ENCODE results near the gene KNOP1. TPM values are rescaled to one million over a fixed set of nuclear protein-coding genes. Genes with fewer than 3 reads are reported as not detected.

Gene KNOP1
- total and polyA plus RNA-seq, 2 of the 13 experiments (the other 11 are each of a cell fraction or from before 2014, with no cell fraction given): 21.2 to 57.5 TPM

DNA sequence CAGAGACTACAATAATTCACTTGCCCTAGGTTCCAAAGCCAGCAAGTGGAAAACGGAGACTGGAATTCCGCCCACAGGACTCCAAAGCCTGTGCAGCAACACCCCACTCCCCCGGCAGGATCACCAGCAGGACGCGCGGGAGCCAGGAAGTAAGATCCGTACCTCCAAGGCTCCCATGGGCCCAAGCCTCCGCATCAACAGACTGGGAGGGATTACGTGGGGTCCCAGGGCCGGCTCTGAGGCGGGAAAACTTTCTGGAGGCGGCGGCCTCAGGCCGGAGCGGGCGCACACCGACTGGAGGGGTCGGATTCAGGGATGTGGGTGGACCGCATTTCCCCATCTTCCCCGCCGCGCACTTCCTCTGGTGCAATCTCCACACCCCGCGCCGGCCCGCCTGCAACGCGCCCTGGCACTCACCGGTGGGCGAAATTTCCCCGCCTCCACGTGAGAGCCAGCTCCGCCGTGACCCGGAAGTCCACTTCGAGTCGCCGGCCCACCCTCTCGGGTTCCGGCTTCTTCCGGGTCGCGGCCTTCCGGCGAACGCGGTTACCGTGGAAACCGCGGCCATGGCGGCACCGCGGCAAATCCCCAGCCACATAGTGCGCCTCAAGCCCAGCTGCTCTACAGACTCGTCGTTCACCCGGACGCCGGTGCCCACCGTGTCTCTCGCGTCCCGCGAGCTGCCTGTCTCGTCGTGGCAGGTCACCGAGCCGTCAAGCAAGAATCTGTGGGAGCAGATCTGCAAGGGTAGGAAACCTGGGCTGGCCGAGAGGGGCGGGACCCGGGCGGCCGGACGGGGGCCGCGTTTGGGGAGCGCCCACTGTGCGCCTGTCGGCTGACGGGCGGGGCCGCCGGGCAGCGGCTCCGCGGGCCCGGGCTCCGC, at the start of gene KNOP1, which contains the start of gene IQCK (continued):
- TF ChIP-seq SMC3 (IDR thresholded peaks at IDR 0.05; ENCODE audit: low read length): no peak
- TF ChIP-seq ZNF354B (CRISPR knock-in tag; IDR thresholded peaks at IDR 0.05): 0 out of 2 replicates have a peak, but pooled peaks have one; percentile 30
- peak; percentile 73; the same call in 1 of the 2 replicates for TF ChIP-seq ZNF484 (CRISPR knock-in tag; IDR thresholded peaks at IDR 0.05; ENCODE audit: borderline replicate concordance, low read depth)
- peak; percentile 97; the same call in 1 of the 2 replicates for TF ChIP-seq ZNF510 (CRISPR knock-in tag; IDR thresholded peaks at IDR 0.05; ENCODE audit: low read depth)
- peak; percentile 74; the same call in 1 of the 2 replicates for TF ChIP-seq SRY (CRISPR knock-in tag; IDR thresholded peaks at IDR 0.05)
- TF ChIP-seq, protein P1, sequence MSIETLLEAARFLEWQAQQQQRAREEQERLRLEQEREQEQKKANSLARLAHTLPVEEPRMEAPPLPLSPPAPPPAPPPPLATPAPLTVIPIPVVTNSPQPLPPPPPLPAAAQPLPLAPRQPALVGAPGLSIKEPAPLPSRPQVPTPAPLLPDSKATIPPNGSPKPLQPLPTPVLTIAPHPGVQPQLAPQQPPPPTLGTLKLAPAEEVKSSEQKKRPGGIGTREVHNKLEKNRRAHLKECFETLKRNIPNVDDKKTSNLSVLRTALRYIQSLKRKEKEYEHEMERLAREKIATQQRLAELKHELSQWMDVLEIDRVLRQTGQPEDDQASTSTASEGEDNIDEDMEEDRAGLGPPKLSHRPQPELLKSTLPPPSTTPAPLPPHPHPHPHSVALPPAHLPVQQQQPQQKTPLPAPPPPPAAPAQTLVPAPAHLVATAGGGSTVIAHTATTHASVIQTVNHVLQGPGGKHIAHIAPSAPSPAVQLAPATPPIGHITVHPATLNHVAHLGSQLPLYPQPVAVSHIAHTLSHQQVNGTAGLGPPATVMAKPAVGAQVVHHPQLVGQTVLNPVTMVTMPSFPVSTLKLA (IDR thresholded peaks at IDR 0.05): peak; percentile 89
- TF ChIP-seq, protein P2, sequence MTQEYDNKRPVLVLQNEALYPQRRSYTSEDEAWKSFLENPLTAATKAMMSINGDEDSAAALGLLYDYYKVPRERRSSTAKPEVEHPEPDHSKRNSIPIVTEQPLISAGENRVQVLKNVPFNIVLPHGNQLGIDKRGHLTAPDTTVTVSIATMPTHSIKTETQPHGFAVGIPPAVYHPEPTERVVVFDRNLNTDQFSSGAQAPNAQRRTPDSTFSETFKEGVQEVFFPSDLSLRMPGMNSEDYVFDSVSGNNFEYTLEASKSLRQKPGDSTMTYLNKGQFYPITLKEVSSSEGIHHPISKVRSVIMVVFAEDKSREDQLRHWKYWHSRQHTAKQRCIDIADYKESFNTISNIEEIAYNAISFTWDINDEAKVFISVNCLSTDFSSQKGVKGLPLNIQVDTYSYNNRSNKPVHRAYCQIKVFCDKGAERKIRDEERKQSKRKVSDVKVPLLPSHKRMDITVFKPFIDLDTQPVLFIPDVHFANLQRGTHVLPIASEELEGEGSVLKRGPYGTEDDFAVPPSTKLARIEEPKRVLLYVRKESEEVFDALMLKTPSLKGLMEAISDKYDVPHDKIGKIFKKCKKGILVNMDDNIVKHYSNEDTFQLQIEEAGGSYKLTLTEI (CRISPR knock-in tag; conservative IDR thresholded peaks at IDR 0.05): no peak
- peak; percentile 58; the same call in 1 of the 2 replicates for TF ChIP-seq ESRRA (CRISPR knock-in tag; IDR thresholded peaks at IDR 0.05; ENCODE audit: low read depth)
- TF ChIP-seq NR2C2 (CRISPR knock-in tag; IDR thresholded peaks at IDR 0.05; ENCODE audit: borderline replicate concordance): peak; percentile 100
- peak; percentile 86; the same call in 1 of the 2 replicates for TF ChIP-seq ZNF253 (CRISPR knock-in tag; IDR thresholded peaks at IDR 0.05; ENCODE audit: borderline replicate concordance)
- 0 out of 2 replicates have a peak, but pooled peaks have one; percentile 16 for TF ChIP-seq ZMYM2 (CRISPR knock-in tag; IDR thresholded peaks at IDR 0.05)
- peak; percentile 84 for TF ChIP-seq WIZ (CRISPR knock-in tag; IDR thresholded peaks at IDR 0.05)
- TF ChIP-seq ASH2L (IDR thresholded peaks at IDR 0.05; ENCODE audit: insufficient read length, low read depth, low read length): peak; percentile 96
- TF ChIP-seq ZNF331 (CRISPR knock-in tag; IDR thresholded peaks at IDR 0.05): no peak
- peak; percentile 90 for TF ChIP-seq ZSCAN31 (CRISPR knock-in tag; IDR thresholded peaks at IDR 0.05; ENCODE audit: low read depth)
- TF ChIP-seq BHLHE40 (IDR thresholded peaks at IDR 0.05; ENCODE audit: low read length): peak; percentile 79; the same call in 1 of the 2 replicates
- TF ChIP-seq ZNF451 (CRISPR knock-in tag; IDR thresholded peaks at IDR 0.05): peak; percentile 95
- TF ChIP-seq, protein P3, sequence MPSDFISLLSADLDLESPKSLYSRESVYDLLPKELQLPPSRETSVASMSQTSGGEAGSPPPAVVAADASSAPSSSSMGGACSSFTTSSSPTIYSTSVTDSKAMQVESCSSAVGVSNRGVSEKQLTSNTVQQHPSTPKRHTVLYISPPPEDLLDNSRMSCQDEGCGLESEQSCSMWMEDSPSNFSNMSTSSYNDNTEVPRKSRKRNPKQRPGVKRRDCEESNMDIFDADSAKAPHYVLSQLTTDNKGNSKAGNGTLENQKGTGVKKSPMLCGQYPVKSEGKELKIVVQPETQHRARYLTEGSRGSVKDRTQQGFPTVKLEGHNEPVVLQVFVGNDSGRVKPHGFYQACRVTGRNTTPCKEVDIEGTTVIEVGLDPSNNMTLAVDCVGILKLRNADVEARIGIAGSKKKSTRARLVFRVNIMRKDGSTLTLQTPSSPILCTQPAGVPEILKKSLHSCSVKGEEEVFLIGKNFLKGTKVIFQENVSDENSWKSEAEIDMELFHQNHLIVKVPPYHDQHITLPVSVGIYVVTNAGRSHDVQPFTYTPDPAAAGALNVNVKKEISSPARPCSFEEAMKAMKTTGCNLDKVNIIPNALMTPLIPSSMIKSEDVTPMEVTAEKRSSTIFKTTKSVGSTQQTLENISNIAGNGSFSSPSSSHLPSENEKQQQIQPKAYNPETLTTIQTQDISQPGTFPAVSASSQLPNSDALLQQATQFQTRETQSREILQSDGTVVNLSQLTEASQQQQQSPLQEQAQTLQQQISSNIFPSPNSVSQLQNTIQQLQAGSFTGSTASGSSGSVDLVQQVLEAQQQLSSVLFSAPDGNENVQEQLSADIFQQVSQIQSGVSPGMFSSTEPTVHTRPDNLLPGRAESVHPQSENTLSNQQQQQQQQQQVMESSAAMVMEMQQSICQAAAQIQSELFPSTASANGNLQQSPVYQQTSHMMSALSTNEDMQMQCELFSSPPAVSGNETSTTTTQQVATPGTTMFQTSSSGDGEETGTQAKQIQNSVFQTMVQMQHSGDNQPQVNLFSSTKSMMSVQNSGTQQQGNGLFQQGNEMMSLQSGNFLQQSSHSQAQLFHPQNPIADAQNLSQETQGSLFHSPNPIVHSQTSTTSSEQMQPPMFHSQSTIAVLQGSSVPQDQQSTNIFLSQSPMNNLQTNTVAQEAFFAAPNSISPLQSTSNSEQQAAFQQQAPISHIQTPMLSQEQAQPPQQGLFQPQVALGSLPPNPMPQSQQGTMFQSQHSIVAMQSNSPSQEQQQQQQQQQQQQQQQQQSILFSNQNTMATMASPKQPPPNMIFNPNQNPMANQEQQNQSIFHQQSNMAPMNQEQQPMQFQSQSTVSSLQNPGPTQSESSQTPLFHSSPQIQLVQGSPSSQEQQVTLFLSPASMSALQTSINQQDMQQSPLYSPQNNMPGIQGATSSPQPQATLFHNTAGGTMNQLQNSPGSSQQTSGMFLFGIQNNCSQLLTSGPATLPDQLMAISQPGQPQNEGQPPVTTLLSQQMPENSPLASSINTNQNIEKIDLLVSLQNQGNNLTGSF (CRISPR knock-in tag; IDR thresholded peaks at IDR 0.05): peak; percentile 75
- TF ChIP-seq ZBTB1 (CRISPR knock-in tag; IDR thresholded peaks at IDR 0.05; ENCODE audit: borderline replicate concordance): no peak
- peak; percentile 99 for TF ChIP-seq ZZZ3 (CRISPR knock-in tag; IDR thresholded peaks at IDR 0.05; ENCODE audit: borderline replicate concordance)
- no peak; the same call in none of the 2 replicates for TF ChIP-seq MAF1 (CRISPR knock-in tag; IDR thresholded peaks at IDR 0.05; ENCODE audit: borderline replicate concordance)

All from HepG2 (cell line).